OCI-LY7 (cell line): ENCODE results near the gene VSIG8.

Experiments
- CTCF ChIP-seq: fragments of 200-600 bp; sonication (generic); conservative IDR thresholded peaks from 2 replicates; pipeline ENCODE4 v1.5.1; 2014; ENCODE audit warnings: mild to moderate bottlenecking, antibody characterized with exemption, low read length, moderate library complexity, mixed read lengths
- EZH2phosphoT487 ChIP-seq: fragments of 200-600 bp; sonication (generic); IDR thresholded peaks from 2 replicates; pipeline ENCODE4 v1.6.1; 2018; ENCODE audit warnings: low read depth, borderline replicate concordance, mild to moderate bottlenecking, mixed run types, antibody characterized with exemption, low read length, moderate library complexity, mixed read lengths

- TF ChIP-seq EZH2phosphoT487 (no peak), CTCF (no peak)
Measured at GRCh38 chr1:159854116-159854692, 8.3 kb downstream of the VSIG8 start.
